HepG2 (cell line): ENCODE measurements around the gene PEAK1.

Experiments
- CTCF ChIP-seq: sonication (generic); formaldehyde crosslinking; IDR thresholded peaks from 2 replicates; pipeline ENCODE4 v1.5.0; 2020; ENCODE audit warnings: mild to moderate bottlenecking, missing genetic modification reagents, moderate library complexity
- ERF ChIP-seq: IDR thresholded peaks from 2 replicates; pipeline ENCODE4 v1.6.1; 2018; ENCODE audit warnings: missing biosample characterization, missing genetic modification reagents
- GABPA ChIP-seq, 2 experiments: IDR thresholded peaks; 2 replicates each; pipeline ENCODE4 v1.6.1; 2011 to 2016; ENCODE audit warnings: low read depth in 2 of 2, low read length in 1 of 2, missing biosample characterization in 1 of 2, missing genetic modification characterization in 1 of 2
- HOXA7 ChIP-seq: sonication (generic); formaldehyde crosslinking; IDR thresholded peaks from 2 replicates; pipeline ENCODE4 v1.8.1; 2022; ENCODE audit warnings: mild to moderate bottlenecking, missing genetic modification reagents, moderate library complexity
- MAX ChIP-seq: IDR thresholded peaks from 2 replicates; pipeline ENCODE4 v1.6.1; 2012; ENCODE audit warnings: inconsistent platforms
- ZBTB33 ChIP-seq: sonication (generic); formaldehyde crosslinking; IDR thresholded peaks from 2 replicates; pipeline ENCODE4 v1.4.0; 2020; ENCODE audit warnings: missing genetic modification reagents

DNA sequence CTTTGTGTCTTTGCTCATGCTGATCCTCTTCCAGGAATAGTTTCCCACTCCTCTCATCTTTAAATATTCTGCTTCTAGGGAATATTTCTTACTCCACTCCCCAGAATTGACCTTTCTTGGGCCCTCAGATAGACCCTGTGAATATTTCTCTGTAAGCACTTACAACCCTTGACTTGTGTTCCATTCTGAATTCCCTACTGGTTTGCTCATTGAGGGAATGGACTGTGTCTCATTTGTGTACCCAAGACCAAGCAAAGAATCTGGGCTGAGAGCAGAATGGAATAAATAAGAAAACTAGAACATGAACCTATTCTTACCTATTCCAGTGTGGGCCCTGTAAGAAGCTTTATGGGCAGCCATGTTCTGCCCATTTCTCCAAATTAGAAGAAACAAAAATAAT is 276.3 kb downstream of the PEAK1 start:
- TF ChIP-seq ZBTB33 (CRISPR knock-in tag): no peak
- TF ChIP-seq HOXA7 (CRISPR knock-in tag): no peak
- no peak for TF ChIP-seq MAX
- no peak for TF ChIP-seq CTCF (CRISPR knock-in tag)
- TF ChIP-seq GABPA (IDR thresholded peaks at IDR 0.05; ENCODE audit: low read depth, low read length): no peak
- no peak for TF ChIP-seq GABPA (CRISPR knock-in tag; IDR thresholded peaks at IDR 0.05; ENCODE audit: low read depth)
- no peak for TF ChIP-seq ERF (CRISPR knock-in tag)
